Endothelial cell of umbilical vein (primary cell): ENCODE measurements around the gene GSTA2.
"Not testable (repeated sequence)": the region's sequence is repeated elsewhere in the genome, so short reads cannot be mapped to it uniquely, and the experiment has no call there.

Experiments
- CTCF ChIP-seq, 2 donors: IDR thresholded peaks; 1 replicate in 1 of 2; 2 replicates in 1 of 2; pipeline ENCODE4 v1.5.1; 2011; ENCODE audit warnings: low read length in 2 of 2, mild to moderate bottlenecking in 2 of 2, moderate library complexity in 2 of 2, control low read depth in 1 of 2, inconsistent platforms in 1 of 2, low read depth in 1 of 2; ENCODE audit not compliant: insufficient read depth in 1 of 2; ENCODE audit errors: extremely low read depth in 1 of 2
- EZH2 ChIP-seq: IDR thresholded peaks from 2 replicates; pipeline ENCODE4 v1.6.1; 2012; ENCODE audit warnings: borderline replicate concordance, low read depth, mild to moderate bottlenecking, moderate library complexity, low read length, inconsistent platforms; ENCODE audit not compliant: severe bottlenecking
- POLR2A ChIP-seq: IDR thresholded peaks from 2 replicates; pipeline ENCODE4 v1.6.1; 2012; ENCODE audit warnings: low read depth, mild to moderate bottlenecking, control low read depth, low read length
- POLR2AphosphoS5 ChIP-seq: IDR thresholded peaks from 2 replicates; pipeline ENCODE4 v1.6.1; 2012; ENCODE audit warnings: low read depth, mild to moderate bottlenecking, control low read depth, low read length, moderate library complexity; ENCODE audit not compliant: insufficient read depth

GRCh38 chr6:52803668-52804255, 40.5 kb upstream of the GSTA2 start, which contains the start of gene GSTA1:
- not testable (repeated sequence) for TF ChIP-seq CTCF (IDR thresholded peaks at IDR 0.05; ENCODE audit: extremely low read depth in 1 of 2, insufficient read depth in 1 of 2, low read depth in 1 of 2, low read length in 2 of 2); POLR2AphosphoS5; EZH2; POLR2A
